GM19452 (cell line): Measurements from ENCODE around the gene ROCK2.
"Not testable (repeated sequence)": the region's sequence is repeated elsewhere in the genome, so short reads cannot be mapped to it uniquely, and the experiment has no call there.

Experiments used
- ATAC-seq: cut with Tn5 transposase; IDR thresholded peaks from one replicate; pipeline ENCODE4 v1.9.1; 2021; ENCODE audit not compliant: unreplicated experiment

ROCK2 gene

DNA sequence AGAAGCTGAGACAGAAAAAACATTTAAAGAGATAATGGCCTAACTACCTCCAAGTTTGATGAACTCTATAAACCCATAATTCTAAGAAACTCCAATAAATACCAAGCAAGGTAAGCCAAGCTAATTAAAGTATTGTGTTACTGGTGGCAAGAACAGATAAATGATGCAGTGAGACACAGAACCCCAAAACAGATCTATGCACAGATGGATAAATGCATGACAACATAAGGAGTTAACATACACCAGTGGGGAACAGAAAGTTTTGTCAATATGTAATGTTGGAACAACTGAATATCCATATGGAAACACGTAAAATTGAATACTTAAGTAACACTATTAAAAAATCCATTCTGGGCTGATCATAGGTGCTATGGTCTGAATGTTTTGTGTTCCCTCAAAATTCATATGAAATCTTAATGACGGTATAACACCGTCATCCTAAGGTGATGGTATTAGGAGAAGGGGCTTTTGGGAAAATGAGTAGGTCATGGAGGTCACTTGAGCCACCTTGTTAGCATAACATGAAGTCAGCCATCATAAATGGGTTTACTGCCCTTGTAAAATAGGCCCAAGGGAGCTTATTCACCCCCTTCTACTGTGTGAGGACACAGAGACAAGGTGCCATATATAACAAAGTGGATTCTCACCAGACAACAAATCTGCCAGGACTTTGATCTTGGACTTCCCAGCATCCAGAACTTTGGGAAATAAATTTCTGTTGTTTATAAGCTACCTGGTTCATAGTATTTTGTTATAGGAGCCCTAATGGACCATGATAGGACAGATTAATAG, 102.8 kb downstream of the ROCK2 start:
- no peak for ATAC-seq

DNA sequence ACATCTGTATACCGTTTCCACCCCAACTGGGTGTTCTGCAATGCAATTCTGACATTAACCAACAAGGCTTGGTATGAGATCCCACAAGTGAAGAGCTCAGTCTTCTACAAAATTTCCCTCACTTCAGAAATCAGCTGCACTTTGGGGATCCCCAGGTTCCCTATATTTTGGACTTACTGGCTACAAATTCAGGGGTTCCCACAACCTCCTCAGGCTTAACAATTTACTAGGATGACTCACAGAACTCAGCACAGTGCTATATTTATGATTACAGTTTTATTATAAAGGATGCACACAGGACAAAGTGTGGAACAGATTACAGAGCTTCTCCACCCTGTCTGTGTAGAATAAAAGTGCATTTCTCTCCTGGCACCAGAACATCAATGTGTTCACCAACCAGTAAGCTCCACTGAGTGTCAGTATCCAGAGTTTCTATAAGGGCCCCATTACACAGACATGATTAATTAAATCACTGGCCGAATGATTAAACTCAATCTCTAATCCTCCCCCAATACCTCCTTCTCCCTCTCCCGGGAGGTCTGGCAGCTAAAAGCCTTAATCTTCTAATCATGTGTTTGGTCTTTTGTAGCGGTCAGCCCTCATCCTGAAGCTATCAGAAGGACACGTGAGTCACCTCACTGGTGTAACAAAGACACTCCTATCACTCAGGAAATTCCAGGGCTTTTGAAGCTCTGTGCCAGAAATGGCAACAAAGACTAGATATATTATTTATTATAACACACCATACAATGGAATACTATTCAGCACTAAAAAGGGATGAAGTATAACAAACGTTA, 104.6 kb downstream of the ROCK2 start:
- ATAC-seq: no peak

DNA sequence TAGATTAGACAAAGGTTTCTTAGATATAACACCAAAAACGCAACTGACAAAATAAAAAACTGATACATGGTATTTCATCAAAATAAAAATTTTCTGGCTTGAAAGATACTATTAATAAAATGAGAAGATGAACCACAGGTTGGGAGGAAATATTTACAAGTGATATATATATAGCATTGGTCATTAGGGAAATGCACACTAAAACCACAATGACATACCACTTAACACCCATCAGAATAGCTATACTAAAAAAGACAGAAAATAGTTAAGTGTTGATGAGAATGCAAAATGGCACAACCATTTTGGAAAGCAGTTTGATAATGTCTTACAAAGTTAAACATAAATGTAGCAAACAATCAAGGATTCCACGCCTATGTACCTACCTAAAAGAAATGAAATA, 105.3 kb downstream of the ROCK2 start:
- no peak for ATAC-seq

DNA sequence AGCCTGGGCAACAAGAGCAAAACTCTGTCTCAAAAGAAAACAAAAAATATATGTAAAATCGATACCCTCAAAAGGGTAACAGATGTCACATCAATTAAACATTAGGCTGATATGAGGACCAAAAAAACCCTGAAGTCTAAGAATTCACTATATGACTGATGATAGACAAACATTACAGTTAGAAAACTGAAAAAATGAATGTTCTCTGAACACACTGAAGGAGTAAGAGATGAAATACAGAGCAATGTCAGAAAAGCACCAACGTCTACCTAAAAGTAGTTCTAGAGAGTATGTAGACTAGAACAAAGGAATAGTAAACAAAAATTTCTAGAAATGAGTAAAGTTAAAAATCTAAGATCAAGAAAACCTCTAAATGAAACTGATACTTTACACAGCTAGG, 107.3 kb downstream of the ROCK2 start:
- ATAC-seq: no peak

DNA sequence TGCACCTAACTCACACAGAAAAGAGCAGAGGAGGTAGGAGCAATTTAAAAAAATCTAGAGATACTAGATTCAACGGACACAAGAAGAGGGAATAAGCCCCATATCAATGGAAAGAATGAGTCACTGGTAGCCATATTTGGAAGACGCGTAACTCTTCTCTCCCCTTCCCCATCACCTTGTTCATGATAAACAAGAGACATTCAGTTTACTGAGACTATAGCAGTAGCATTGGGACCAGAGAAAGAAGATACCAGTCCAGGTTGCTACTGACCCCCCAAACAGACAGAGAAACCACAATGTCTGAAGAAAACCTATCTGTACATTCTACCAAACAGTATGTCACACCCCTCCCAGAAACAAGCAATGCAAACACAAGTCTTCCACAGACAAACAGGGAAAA, 108.1 kb downstream of the ROCK2 start:
- no peak for ATAC-seq

DNA sequence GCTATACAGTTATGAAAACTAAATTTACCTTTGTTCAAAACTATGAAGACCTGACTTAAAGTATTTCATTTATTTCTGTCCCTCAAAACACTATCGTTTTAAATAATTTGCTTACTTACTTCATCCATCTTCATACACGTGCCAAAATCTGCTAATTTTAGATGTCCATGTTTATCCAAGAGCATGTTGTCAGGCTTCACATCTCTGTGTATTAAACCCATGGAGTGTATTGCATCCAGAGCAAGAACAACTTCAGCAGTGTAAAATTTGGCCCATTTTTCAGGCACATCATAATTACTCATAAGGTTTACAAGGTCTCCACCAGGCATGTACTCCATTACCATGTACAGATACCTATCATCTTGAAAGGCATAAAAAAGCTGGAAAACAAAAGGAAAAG, 108.9 kb downstream of the ROCK2 start:
- ATAC-seq: no peak

DNA sequence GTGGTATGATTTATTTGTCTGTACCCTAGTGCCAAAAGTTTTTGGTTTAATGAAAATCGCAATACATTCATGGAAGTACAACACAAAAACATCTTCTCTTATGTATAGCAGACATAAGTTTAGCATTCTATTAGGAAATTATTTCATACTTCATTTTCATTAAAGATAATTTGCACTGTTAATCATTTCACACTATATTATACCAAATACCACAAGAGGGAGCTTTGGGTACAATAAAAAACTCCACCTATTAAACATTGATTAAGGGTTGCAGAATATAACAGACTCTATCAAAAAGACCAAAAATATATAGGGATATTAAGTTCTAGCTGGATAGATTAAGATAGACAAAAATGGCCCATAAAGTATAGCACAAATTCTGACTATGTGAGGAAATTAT, 110.1 kb downstream of the ROCK2 start:
- no peak for ATAC-seq

DNA sequence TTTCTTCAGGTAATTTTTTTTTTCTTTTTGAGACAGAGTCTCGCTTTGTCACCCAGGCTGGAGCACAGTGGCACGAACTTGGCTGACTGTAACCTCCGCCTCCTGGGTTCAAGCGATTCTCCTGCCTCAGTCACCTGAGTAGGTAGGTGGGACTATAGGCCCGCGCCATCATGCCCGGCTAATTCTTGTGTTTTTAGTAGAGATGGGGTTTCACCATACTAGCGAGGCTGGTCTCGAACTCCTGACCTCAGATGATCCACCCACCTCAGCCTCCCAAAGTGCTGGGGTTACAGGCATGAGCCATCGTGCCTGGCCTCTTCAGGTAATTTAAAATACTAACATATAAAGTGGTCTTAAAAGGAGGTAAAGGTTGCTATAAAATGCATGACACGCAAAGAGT, 113.2 kb downstream of the ROCK2 start:
- not testable (repeated sequence) for ATAC-seq

DNA sequence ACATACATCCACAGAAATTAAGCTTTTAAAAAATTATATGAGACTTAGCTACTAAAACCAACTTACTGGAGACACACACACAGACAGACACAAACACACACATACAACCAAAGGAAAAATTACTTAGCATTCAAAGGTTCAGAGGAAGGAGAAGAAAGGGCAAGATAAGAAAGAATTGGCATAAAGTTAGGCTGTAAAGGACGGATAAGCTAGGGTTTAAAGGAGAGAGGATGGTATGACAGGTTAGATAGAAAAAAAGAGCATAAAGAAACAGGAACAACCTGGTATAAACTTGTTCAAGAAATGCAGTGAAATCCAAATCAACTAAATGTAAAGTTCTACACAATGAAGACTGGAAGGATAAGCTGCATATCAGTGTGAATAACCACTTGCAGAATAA, 115.7 kb downstream of the ROCK2 start:
- no peak for ATAC-seq

DNA sequence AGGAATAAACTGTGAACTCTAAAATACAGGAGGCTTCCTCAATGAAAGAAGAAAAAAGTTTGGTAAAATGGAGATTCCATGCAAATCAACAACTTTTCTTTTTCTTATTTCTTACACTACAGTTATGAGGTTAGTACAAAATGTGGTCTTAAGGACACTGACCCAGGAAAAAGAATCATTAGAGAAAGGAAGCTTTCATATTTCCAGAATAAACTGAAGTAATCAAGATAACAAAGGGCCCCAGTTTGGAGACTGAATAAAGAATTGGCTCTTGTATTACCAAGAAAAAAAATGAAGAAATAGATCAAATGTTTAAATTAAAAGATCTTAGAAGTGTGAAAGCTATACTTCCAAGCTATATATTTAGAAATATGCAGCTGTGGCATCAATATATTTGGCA, 116.8 kb downstream of the ROCK2 start:
- no peak for ATAC-seq

DNA sequence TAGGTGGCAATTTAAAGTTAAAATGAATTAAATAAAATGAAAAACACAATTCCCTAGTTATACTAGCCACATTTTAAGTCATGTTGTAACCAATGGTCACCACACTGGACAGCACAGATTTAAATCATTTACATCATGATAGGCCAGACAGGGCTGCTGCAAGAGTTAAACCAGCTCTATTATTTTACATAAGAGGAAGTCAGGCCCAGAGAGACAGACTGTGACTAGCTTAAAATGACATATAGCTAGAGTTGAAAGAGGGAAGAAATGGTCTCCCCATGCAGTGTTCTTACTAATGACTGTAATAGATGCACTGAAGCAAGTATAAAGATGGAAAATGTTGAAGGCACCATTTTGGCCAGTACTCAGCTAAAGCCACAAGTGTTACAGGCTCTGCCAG, 119.5 kb downstream of the ROCK2 start:
- ATAC-seq: no peak

DNA sequence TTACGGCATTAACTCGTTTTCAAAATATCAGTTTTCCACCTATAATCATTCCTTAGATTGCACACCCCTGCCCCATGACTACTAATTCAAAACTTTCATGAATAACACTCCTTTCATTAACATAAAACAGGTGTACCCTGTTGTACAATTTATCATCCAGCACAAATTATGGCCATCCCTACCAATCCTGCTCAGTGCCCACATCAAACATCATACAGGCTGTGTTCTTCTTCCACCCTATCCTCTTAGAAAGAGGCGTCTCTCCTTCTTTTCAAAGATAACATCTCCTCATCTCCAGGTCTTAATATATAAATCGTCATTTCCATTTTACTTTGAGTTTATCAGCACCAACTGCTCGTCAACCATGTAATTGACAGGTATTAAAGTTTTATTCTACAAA, 121.6 kb downstream of the ROCK2 start:
- ATAC-seq: no peak

DNA sequence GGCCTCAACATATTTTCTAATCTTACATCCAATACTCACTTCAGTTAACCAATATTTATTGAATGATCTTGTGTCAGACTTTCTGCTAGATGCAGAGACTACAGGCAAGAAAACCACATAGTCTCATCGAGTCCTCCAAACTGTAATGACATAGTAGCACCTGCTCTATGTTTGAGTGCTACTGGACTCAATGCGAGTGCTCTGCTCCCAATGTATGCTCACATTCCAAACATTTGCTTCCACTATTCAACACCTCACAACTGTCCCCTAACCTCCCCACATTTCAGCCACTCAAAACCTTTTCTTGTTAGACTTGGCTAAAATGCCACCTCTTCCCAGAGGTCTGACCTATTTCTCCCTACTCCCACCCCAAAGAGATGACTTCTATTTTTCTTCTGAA, 124.0 kb downstream of the ROCK2 start:
- no peak for ATAC-seq

DNA sequence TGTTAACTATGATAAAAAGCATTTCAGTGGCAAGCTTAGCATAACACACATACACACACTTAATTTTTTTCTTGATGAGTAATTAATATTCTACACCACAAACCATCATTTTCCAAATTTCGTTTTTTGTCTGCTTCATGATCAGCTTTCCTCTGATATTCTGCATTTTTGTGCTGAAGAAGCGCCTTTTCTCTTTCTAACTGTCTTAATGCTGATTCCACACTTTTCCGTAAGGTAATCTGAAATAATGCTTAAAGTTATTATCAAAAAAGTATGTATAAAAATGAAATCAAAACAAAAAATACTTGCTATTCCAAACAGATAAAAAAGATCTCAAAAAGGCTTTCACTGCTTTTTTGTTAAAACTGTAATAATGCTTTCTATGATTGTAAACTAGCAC, 129.0 kb downstream of the ROCK2 start:
- ATAC-seq: no peak

DNA sequence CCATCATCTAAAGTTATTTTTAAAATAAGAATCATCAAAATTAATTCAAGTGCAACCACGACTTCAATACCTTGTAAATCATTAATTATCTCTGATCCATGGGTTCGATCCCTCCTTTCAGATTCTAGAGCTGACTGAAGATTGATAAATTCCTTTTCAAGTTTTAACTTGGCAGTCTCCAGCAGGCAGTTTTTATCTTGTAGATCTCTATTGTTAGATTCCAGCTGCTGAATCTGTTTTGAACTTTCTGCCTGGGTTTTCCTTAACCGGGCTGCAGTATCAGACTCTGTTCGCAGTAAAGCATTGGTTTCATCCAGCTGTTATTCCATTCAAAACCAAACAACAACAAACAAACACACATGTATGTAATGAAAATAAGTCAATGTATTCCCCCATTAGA, 129.7 kb downstream of the ROCK2 start:
- ATAC-seq: no peak

DNA sequence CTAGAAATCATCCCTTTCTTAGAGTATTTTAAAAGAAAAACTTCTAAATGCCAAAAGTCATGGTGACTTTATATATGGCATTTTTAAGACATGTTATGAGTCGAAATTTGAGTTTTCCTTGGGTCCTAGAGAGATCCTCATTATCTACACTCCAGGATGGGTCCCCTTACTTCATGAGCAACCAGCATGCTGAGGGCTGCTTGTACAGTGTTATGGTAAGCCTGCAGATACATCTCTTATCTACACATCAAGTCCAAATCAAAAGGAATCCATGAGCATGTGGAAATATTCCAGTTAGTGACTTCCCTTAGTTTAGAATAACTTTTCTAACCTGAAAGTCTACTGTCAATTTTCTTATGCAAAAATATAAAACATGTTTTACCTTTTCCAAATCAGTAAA, 130.5 kb downstream of the ROCK2 start:
- no peak for ATAC-seq

DNA sequence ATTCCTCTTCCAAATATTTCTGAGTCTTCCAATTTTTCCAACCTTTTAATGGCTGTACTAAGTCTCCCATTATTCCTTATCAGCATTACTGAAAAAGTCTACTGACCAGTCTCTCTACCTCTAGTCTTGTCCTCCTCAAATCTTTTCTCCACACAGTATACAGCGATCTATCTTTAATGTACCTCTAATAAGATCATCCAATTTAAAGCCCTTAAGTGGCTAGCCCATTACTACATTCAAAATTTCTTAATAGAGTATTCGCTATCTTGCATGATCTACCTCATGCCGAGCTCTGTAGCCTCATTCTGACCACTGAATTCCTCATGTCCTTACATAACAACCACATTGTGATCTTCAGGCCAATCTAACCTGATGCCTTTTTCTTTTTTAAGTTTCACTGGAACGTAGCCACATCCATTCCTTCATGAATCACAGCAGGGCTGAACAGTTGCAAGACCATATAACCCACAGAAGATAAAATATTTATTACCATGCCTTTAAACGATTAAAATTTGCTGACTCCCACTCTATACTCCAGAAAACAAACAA, 131.3 kb downstream of the ROCK2 start:
- ATAC-seq: no peak

DNA sequence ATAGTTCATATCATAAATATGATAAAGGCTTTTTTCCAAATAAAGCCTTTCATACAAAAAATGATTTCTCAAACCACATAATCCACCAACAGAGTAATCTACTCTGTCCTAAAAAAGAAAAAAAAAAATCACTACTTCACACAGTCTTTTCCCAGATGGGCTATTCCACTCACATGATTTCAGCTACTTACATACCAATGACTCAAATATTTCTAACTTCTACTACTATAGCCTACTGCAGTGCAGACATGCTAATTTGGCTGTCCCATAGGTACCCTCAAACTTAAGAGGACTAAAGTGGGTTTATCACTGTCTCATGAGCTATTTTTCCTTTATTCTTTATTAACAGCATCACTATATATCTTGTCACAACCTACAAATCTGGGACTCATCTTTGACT, 131.8 kb downstream of the ROCK2 start:
- ATAC-seq: no peak

DNA sequence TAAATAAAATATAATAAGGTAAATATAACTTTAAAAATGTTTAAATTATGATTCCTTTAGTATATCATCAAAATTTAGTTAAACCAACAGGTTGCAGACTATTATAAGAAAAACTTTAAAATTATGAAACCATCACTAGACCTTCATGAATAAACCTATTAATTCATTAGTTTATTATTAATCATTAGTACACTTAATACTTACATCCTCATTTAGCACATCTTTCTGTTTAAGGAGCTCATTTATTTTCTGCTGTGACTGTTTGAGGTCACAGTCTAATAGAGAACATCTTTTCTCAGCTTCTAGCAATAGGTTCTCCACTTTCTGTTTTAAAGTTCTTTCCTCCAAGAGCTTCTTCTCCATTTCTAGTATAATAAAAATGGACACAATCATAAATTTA, 136.4 kb downstream of the ROCK2 start:
- no peak for ATAC-seq

DNA sequence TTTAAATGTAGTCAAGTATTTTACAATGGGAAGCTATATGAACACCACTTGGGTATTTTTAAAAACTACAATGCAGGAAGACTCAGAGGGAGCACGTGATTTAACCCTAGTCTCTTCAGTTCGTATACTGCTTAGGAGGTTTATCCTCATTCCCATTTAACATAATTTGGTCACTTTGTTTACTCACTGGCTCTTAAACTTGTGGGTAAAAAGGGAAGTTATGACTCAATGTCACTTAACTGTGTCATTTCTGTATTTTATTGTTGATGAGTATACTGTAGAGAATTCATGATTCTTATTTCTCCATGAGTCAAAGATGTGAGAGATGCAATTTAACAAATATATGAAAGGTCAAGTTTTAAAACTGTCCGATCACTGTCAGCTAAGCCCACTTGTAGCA, 141.0 kb downstream of the ROCK2 start:
- peak; percentile 61 for ATAC-seq

DNA sequence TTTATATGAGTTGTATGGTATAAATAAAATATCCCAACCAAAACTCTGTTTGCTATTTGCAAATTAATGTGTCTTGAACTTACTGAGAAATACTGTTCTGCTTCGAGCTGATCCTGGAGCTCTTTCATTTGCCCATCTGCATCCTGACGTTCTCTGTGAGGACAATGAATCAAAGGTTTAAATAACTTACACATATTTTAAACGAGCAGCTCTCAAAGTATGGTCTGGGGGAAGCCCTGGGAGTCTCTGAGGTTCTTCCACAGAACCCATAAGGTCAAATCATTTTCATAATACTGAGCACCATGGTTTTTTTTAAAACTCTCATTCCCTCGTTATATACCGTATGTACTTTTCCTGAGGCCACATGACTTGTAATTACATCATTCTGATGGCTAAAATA, 142.5 kb downstream of the ROCK2 start:
- no peak for ATAC-seq

DNA sequence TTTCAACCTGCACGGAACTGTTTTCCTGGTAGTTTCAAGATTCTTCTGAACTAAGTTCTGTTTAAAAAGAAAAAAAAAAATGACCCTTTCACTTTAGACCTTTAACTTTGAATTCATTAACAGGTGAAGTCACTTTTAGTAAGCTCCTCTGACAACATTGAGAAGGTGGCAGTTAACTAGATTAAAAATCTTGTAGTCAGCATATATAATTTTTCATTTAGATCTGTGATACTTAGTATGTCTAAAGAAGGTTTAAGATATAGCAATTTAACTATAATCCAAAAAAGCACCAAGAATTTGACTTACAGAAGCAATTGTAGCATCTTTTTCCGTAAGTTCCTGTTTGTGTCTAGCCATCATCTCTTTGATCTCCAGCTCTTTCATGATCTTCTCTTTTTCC, 143.8 kb downstream of the ROCK2 start:
- no peak for ATAC-seq
